Measurements from ENCODE around the gene NLRP7.
"Not testable (repeated sequence)": the region's sequence is repeated elsewhere in the genome, so short reads cannot be mapped to it uniquely, and the experiment has no call there.

NLRP7 gene

GRCh38 chr19:54947381-54947780, at the start of gene NLRP7:
TSS of gene NLRP7 (minus strand) at chr19:54947530.
- DNase-seq = no peak

- DNase-seq = no peak
Observed at GRCh38 chr19:54995561-54995960, 48.2 kb upstream of the NLRP7 start.

- DNase-seq = not testable (repeated sequence)
Observed at GRCh38 chr19:54989531-54989930, 42.2 kb upstream of the NLRP7 start.

DNA sequence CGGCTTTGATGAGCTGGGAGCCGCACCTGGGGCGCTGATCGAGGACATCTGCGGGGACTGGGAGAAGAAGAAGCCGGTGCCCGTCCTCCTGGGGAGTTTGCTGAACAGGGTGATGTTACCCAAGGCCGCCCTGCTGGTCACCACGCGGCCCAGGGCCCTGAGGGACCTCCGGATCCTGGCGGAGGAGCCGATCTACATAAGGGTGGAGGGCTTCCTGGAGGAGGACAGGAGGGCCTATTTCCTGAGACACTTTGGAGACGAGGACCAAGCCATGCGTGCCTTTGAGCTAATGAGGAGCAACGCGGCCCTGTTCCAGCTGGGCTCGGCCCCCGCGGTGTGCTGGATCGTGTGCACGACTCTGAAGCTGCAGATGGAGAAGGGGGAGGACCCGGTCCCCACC, 35.2 kb upstream of the NLRP7 start:
- DNase-seq = not testable (repeated sequence)

GRCh38 chr19:54973229-54974090, 26.1 kb upstream of the NLRP7 start:
- peak; percentile 92 for DNase-seq

- not testable (repeated sequence) for DNase-seq
Observed at GRCh38 chr19:54971446-54971845, 24.1 kb upstream of the NLRP7 start.

- no peak for DNase-seq
Observed at GRCh38 chr19:54969647-54970046, 22.3 kb upstream of the NLRP7 start.

- no peak for DNase-seq
Observed at GRCh38 chr19:54967611-54968010, 20.3 kb upstream of the NLRP7 start.

GRCh38 chr19:54965055-54965454, 17.7 kb upstream of the NLRP7 start:
- DNase-seq = not testable (repeated sequence)

- peak; percentile 16 for DNase-seq
Observed at GRCh38 chr19:54959840-54960239, 12.5 kb upstream of the NLRP7 start.

DNA sequence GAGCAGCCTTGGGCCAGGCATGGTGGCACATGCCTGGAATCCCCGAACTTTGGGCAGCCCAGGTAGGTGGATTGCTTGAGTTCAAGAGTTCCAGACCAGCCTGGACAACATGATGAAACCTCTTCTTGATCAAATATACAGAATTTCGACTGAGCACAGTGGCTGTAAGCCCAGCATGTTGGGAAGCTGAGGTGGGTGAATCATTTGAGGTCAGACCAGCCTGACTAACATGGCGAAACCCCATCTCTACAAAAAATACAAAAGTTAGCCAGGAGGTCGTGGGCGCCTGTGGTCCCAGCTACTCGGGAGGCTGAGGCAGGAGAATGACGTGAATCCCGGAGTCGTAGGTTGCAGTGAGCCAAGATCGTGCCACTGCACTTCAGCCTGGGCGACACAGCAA, 8.0 kb upstream of the NLRP7 start:
- peak; percentile 58 for DNase-seq

GRCh38 chr19:54953345-54953713, 6.0 kb upstream of the NLRP7 start:
- DNase-seq = not testable (repeated sequence)

- DNase-seq = peak; percentile 97
Observed at GRCh38 chr19:54952591-54953344, 5.4 kb upstream of the NLRP7 start.

- DNase-seq = not testable (repeated sequence)
Observed at GRCh38 chr19:54950580-54950979, 3.2 kb upstream of the NLRP7 start.

- no peak for DNase-seq
Observed at GRCh38 chr19:54949412-54949811, 2.1 kb upstream of the NLRP7 start.

DNA sequence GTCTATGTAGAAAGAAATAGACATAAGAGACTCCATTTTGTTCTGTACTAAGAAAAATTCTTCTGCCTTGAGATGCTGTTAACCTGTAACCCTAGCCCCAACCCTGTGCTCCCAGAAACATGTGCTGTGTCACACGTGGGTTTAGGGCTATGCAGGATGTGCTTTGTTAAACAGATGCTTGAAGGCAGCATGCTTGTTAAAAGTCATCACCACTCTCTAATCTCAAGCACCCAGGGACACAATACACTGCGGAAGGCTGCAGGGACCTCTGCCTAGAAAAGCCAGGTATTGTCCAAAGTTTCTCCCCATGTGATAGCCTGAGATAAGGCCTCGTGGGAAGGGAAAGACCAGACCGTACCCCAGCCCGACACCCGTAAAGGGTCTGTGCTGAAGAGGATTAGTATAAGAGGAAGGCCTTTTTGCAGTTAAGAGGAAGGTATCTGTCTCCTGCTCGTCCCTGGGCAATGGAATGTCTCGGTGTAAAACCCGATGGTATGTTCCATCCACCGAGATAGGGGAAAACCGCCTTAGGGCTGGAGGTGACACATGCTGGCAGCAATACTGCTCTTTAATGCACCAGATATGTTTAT, 3.5 kb downstream of the NLRP7 start:
- not testable (repeated sequence) for DNase-seq

- not testable (repeated sequence) for DNase-seq
Observed at GRCh38 chr19:54939538-54939937, 7.8 kb downstream of the NLRP7 start.

- no peak for DNase-seq
Observed at GRCh38 chr19:54938906-54939305, 8.4 kb downstream of the NLRP7 start.

DNA sequence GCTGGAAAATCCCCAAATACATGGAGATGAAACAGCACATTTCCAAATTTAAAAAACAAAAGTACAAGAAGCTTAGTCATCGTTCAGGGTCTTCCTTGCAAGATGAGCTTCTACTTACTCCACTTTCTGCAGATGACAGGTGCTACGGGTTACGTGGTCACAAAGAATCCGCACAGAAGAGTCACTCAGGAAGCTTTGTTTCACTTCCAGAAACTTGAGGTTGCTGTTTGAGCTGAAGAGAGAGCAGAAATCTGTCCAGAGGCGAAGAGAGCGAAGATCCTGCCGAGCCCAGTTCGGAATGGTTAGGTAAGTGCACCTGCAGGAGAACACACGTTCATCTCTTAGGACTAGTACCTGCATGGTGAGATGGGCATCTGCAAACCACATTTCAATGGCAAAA, 9.4 kb downstream of the NLRP7 start:
- peak; percentile 33 for DNase-seq

- peak; percentile 18 for DNase-seq
Observed at GRCh38 chr19:54928299-54928698, 19.0 kb downstream of the NLRP7 start.

- DNase-seq = no peak
Observed at GRCh38 chr19:54923276-54923675, 24.1 kb downstream of the NLRP7 start.

- no peak for DNase-seq
Observed at GRCh38 chr19:54921082-54921481, 26.2 kb downstream of the NLRP7 start.

All from inflammatory macrophage treated with lipopolysaccharide for 4 hours (primary cell).